Astrocyte (in vitro differentiated cells and primary cell): ENCODE data around the gene RAP2B. TPM values are rescaled to one million over a fixed set of nuclear protein-coding genes. Genes with fewer than 3 reads are reported as not detected.

Experiments used
- DNase-seq: peaks from one replicate; pipeline ENCODE4 v3.0.0-alpha.2; 2010; ENCODE audit warnings: low read depth
- FAIRE-seq: peaks from 2 replicates; lab custom pipeline; 2011; peaks lifted over from hg19 to GRCh38; lab: Jason Lieb, UNC
- H2AFZ ChIP-seq: 2 replicates; pipeline ENCODE4 v1.6.0; 2012; ENCODE audit warnings: low read depth, low read length, inconsistent platforms
- H3K27ac ChIP-seq: 2 replicates; pipeline ENCODE4 v1.5.1; 2011; ENCODE audit warnings: low read depth, low read length, inconsistent platforms
- H3K27me3 ChIP-seq: 2 replicates; pipeline ENCODE4 v1.6.0; 2011; ENCODE audit warnings: low read length, inconsistent platforms; ENCODE audit not compliant: insufficient read depth
- H3K36me3 ChIP-seq: 2 replicates; pipeline ENCODE4 v1.5.1; 2011; ENCODE audit warnings: low read length, inconsistent platforms; ENCODE audit not compliant: insufficient read depth
- H3K4me1 ChIP-seq: 2 replicates; pipeline ENCODE4 v1.5.1; 2011; ENCODE audit warnings: low read length, inconsistent platforms; ENCODE audit not compliant: insufficient read depth
- H3K4me2 ChIP-seq: 2 replicates; pipeline ENCODE4 v1.6.0; 2012; ENCODE audit warnings: low read length, inconsistent platforms
- H3K4me3 ChIP-seq: 2 replicates; pipeline ENCODE4 v1.5.1; 2011; ENCODE audit warnings: low read depth, mild to moderate bottlenecking, low read length, inconsistent platforms; ENCODE audit not compliant: insufficient read depth
- H3K79me2 ChIP-seq: 2 replicates; pipeline ENCODE4 v1.6.0; 2012; ENCODE audit warnings: mild to moderate bottlenecking, low read length, inconsistent platforms; ENCODE audit not compliant: insufficient read depth
- H3K9ac ChIP-seq: 2 replicates; pipeline ENCODE4 v1.6.0; 2012; ENCODE audit warnings: mild to moderate bottlenecking, low read length, inconsistent platforms
- H3K9me3 ChIP-seq: 2 replicates; pipeline ENCODE4 v1.5.1; 2012; ENCODE audit warnings: low read depth, mild to moderate bottlenecking, low read length, inconsistent platforms; ENCODE audit not compliant: insufficient read depth
- H4K20me1 ChIP-seq: 2 replicates; pipeline ENCODE4 v1.6.0; 2012; ENCODE audit warnings: low read length, inconsistent platforms; ENCODE audit not compliant: insufficient read depth
- H3K27ac Mint-ChIP-seq: one replicate; pipeline ENCODE4 v1.8.0; 2021; ENCODE audit warnings: mild to moderate bottlenecking, mixed read lengths; ENCODE audit not compliant: unreplicated experiment
- H3K27me3 Mint-ChIP-seq: one replicate; pipeline ENCODE4 v1.8.0; 2021; ENCODE audit warnings: low read depth, mixed read lengths; ENCODE audit not compliant: unreplicated experiment
- H3K36me3 Mint-ChIP-seq: one replicate; pipeline ENCODE4 v1.8.0; 2021; ENCODE audit warnings: low read depth, mixed read lengths; ENCODE audit not compliant: unreplicated experiment
- H3K4me1 Mint-ChIP-seq: one replicate; pipeline ENCODE4 v1.8.0; 2021; ENCODE audit warnings: low read depth, mixed read lengths; ENCODE audit not compliant: unreplicated experiment
- H3K4me3 Mint-ChIP-seq: one replicate; pipeline ENCODE4 v1.8.0; 2021; ENCODE audit warnings: mild to moderate bottlenecking, moderate library complexity, mixed read lengths; ENCODE audit not compliant: unreplicated experiment
- H3K9me3 Mint-ChIP-seq: one replicate; pipeline ENCODE4 v1.8.0; 2021; ENCODE audit warnings: mild to moderate bottlenecking, mixed read lengths; ENCODE audit not compliant: unreplicated experiment
- EZH2 ChIP-seq: IDR thresholded peaks from 2 replicates; pipeline ENCODE4 v1.6.1; 2012; ENCODE audit warnings: mild to moderate bottlenecking, low read length, inconsistent platforms; ENCODE audit not compliant: insufficient read depth
- total RNA-seq: library from RNA; stranded (reverse); gene quantifications from 2 replicates; pipeline ENCODE4 v1.2.1, GENCODE V29; 2021
- TF ChIP-seq, protein P1 (sequence below): IDR thresholded peaks from 2 replicates; pipeline ENCODE4 v1.5.1; 2011; ENCODE audit warnings: low read depth, mild to moderate bottlenecking, inconsistent platforms, low read length, moderate library complexity; ENCODE audit not compliant: insufficient read depth

The RAP2B gene
- total RNA-seq, 1 donor from 2014 or later: 45.4 TPM

DNA sequence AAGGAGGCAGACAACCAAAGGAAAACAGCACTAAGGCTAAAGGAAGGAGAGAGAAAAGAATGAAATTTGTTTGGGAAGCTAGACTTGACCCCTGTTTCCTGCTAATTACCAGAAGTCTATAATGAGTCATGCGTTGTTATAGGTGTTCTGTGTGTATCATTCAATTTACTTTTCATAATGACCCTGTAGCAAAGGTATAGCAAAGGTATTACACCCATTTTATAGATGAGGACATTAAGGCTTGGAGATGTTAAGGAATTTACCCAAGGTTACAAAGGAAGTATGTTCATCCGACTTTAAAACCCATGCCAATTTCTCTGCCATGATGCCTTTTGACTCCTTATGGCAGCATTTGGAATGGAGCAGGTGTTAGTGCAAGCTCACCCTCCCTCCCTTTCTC, 54.9 kb downstream of the RAP2B start:
- Histone ChIP-seq H3K9ac (no peak overlapping the region), H3K27me3 (no peaks in the 10 kb centered on the region), H3K9me3 (no peaks in the 10 kb centered on the region), H4K20me1 (no peaks in the 10 kb centered on the region), H3K36me3 (no peaks in the 10 kb centered on the region), H3K4me3 (no peak overlapping the region), H3K4me1 (peaks cover 1% of the 10 kb centered on the region), H3K79me2 (no peaks in the 10 kb centered on the region), H2AFZ (no peak overlapping the region), H3K4me2 (no peak overlapping the region), H3K27ac (no peak overlapping the region)
- Mint-ChIP-seq H3K9me3 (no peaks in the 10 kb centered on the region), H3K27me3 (no peaks in the 10 kb centered on the region), H3K36me3 (no peaks in the 10 kb centered on the region), H3K4me3 (no peak overlapping the region), H3K4me1 (peaks cover 17% of the 10 kb centered on the region), H3K27ac (no peak overlapping the region)
- TF ChIP-seq, protein P1, sequence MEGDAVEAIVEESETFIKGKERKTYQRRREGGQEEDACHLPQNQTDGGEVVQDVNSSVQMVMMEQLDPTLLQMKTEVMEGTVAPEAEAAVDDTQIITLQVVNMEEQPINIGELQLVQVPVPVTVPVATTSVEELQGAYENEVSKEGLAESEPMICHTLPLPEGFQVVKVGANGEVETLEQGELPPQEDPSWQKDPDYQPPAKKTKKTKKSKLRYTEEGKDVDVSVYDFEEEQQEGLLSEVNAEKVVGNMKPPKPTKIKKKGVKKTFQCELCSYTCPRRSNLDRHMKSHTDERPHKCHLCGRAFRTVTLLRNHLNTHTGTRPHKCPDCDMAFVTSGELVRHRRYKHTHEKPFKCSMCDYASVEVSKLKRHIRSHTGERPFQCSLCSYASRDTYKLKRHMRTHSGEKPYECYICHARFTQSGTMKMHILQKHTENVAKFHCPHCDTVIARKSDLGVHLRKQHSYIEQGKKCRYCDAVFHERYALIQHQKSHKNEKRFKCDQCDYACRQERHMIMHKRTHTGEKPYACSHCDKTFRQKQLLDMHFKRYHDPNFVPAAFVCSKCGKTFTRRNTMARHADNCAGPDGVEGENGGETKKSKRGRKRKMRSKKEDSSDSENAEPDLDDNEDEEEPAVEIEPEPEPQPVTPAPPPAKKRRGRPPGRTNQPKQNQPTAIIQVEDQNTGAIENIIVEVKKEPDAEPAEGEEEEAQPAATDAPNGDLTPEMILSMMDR: no peak
- TF ChIP-seq EZH2: no peak
- FAIRE-seq (no peak), DNase-seq (no peak)

DNA sequence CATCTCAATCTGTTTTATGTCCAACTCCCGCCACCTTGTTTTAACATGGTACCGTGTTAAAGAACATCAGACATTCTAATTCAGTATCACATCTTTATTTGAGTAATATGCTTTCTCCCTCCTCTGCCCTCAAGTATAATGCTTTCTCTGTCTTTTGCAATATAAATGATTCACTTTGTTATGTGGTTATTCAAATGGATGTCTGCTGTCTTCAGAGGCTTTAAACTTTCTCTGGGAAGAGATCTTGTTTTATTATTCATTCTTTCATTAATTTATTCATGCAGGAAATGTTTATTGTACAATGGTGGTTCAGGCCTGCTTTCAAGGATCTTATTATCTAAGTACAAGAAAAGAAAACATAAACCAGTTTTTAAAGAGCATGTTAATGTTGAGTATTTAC, 57.1 kb downstream of the RAP2B start:
- Histone ChIP-seq H3K4me3 (no peak overlapping the region), H3K9me3 (no peaks in the 10 kb centered on the region), H2AFZ (no peak overlapping the region), H3K27ac (no peak overlapping the region), H3K9ac (no peak overlapping the region), H3K4me1 (peaks cover 5% of the 10 kb centered on the region), H4K20me1 (no peaks in the 10 kb centered on the region), H3K36me3 (no peaks in the 10 kb centered on the region), H3K79me2 (no peaks in the 10 kb centered on the region), H3K4me2 (no peak overlapping the region), H3K27me3 (no peaks in the 10 kb centered on the region)
- Mint-ChIP-seq H3K4me3 (no peak overlapping the region), H3K27me3 (no peaks in the 10 kb centered on the region), H3K4me1 (peaks cover 22% of the 10 kb centered on the region), H3K36me3 (no peaks in the 10 kb centered on the region), H3K9me3 (no peaks in the 10 kb centered on the region), H3K27ac (no peak overlapping the region)
- no peak for TF ChIP-seq EZH2
- TF ChIP-seq, protein P1: no peak
- FAIRE-seq (peak; percentile 5), DNase-seq (peak; percentile 61)
